GM21526 (cell line): Measurements from ENCODE around the gene MDN1.
"Not testable (repeated sequence)": the region's sequence is repeated elsewhere in the genome, so short reads cannot be mapped to it uniquely, and the experiment has no call there.

Experiments
- ATAC-seq: cut with Tn5 transposase; IDR thresholded peaks from one replicate; pipeline ENCODE4 v1.9.1; 2021; ENCODE audit warnings: moderate library complexity; ENCODE audit not compliant: unreplicated experiment, low FRiP score

MDN1 gene

DNA sequence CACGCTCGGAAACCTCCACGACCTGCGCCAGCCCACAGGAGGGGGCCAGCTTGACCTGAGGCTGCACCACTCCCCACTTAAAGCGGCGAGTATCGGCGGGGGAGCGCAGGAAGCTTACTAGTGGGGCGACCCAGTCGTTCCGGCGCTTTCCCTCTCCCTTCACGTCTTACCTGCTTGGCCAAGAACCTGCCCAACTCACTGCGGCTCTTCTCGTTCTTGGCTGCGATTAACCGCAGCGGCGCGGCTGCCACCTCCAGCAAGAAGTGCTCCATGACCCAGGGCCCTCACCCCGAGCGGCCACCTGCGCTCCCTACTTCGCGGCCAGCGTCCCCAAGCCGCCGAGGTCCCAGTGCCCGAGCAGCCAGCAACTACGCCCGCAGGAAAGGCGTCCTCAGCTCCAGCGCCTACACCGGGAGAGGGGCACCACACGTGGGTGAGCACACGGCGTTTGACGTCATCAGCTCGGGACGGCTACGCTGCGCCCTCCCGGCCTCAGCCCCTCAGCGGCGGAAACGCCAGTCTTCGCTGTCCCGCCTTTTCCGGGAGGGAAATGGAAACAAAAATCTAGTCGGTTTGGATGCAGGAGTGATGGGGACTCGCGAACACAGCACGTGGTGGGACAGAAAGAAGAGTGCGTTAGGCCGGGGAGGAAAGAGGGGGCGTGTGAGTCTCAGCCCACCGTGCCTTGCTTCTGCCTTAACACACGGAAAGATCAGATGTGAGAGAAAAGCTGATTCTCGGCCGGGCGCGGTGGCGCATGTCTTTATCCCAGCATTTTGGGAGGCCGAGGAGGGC is at the start of gene MDN1:
Gene MDN1 (minus strand): TSS at position 459 of the 795 bp plus-strand sequence. CDS start 187 bp downstream, at position 272.
- ATAC-seq = peak; percentile 93

DNA sequence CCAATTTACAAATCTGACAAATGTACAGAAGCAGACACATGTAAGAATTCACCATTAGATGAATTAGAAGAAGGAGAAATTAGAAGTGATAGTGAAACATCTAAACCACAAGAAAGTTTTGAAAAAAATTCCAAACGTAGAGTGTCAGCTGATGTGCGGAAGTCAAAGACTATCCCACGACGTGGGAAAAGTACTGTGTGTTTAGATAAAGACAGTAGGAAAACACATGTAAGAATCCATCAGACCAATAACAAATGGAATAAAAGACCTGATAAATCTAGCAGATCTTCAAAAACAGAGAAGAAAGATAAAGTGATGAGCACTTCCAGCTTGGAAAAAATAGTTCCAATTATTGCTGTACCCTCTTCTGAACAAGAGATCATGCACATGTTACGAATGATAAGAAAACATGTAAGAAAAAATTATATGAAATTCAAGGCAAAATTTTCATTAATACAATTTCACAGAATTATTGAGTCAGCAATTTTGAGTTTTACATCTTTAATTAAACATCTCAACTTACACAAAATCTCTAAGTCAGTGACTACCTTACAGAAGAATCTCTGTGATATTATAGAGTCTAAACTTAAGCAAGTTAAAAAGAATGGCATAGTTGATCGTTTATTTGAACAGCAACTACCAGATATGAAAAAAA is 46.6 kb upstream of the MDN1 start:
- ATAC-seq = no peak

GRCh38 chr6:89862698-89863097 is 43.1 kb upstream of the MDN1 start:
- peak; percentile 21 for ATAC-seq

- peak; percentile 79 for ATAC-seq
Observed at GRCh38 chr6:89862273-89862672, 42.7 kb upstream of the MDN1 start.

DNA sequence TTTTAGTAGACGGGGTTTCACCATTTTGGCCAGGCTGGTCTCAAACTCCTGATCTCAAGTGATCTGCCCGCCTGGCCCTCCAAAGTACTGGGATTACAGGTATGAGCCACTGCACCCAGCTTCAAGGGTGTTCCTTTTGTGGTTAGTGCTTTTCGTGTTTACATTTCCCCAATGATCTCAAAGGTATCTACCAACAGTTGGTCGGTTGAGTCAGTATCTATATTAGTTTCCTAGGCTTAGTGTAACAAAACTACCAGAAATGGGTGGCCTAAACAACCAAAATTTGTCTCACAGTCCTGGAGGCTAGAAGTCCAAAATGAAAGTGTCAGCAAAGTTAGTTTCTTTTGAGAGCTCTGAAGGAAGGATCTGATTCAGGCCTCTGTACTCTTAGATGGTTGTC is 40.1 kb upstream of the MDN1 start:
- peak; percentile 48 for ATAC-seq

GRCh38 chr6:89858041-89858440 is 38.4 kb upstream of the MDN1 start:
- ATAC-seq = no peak

GRCh38 chr6:89853068-89853467 is 33.5 kb upstream of the MDN1 start:
- ATAC-seq = no peak

- not testable (repeated sequence) for ATAC-seq
Observed at GRCh38 chr6:89847513-89847912, 27.9 kb upstream of the MDN1 start.

GRCh38 chr6:89843070-89843469 is 23.5 kb upstream of the MDN1 start:
- no peak for ATAC-seq

GRCh38 chr6:89842228-89842627 is 22.6 kb upstream of the MDN1 start:
- no peak for ATAC-seq

GRCh38 chr6:89840538-89840937 is 20.9 kb upstream of the MDN1 start:
- ATAC-seq = no peak

- no peak for ATAC-seq
Observed at GRCh38 chr6:89836639-89837222, 17.1 kb upstream of the MDN1 start.

- peak; percentile 94 for ATAC-seq
Observed at GRCh38 chr6:89834884-89835792, 15.5 kb upstream of the MDN1 start.

- ATAC-seq = no peak
Observed at GRCh38 chr6:89830170-89830809, 10.7 kb upstream of the MDN1 start.

DNA sequence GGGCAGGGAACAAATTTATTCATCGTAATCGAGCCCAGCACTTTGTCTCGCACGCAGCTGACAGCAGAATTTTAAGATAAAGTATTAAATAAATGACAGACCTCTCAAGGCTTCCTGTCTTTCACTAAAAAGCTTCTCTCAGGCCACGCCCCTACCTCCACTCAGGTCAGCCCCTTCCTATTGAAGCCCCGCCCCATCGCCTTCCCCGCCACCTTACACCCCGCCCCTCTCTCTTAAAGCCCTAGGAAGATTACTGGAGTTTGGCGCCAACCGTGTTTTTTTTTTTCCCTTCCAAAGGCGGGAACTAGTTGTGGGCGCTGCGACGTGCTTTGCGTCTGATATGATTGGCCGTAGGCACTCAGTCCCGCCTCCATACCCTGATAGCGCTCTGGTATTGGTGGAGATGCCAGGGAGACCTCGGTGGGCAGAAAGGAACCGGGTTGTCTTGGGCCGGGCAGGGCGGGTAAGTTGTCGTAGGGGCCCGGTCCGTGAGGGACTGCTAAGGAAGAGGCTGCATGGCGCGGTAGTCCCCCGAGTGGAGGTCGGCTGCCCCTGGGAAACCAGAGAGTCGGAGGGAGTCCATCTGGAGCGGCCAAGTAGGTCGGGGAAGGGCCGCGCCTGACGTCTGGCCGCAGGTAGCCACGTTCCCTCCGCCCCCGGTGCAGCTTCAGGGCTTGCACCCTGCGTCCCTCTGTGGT is 10.0 kb upstream of the MDN1 start, which contains the start of gene CASP8AP2:
Gene CASP8AP2 (plus strand): TSS at position 409 of the 698 bp plus-strand sequence.
- peak; percentile 95 for ATAC-seq

- peak; percentile 32 for ATAC-seq
Observed at GRCh38 chr6:89828988-89829471, 9.4 kb upstream of the MDN1 start.

DNA sequence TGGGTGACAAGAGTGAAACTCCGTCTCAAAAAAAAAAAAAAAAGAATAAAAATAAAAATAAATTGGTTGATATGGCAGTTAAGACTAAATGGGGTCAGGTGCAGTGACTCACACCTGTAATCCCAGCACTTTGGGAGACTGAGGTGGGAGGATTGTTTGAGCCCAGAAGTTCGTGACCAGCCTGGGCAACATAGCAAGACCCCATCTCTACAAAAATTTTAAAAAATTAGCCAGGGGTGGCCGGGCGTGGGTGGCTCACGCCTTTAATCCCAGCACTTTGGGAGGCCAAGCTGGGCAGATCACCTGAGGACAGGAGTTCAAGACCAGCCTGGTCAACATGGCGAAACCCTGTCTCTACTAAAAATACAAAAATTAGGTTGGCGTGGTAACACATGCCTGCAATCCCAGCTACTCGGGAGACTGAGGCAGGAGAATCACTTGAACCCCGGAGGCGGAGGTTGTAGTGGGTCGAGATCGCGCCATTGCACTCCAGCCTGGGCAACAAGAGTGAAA is 8.9 kb upstream of the MDN1 start:
- not testable (repeated sequence) for ATAC-seq

DNA sequence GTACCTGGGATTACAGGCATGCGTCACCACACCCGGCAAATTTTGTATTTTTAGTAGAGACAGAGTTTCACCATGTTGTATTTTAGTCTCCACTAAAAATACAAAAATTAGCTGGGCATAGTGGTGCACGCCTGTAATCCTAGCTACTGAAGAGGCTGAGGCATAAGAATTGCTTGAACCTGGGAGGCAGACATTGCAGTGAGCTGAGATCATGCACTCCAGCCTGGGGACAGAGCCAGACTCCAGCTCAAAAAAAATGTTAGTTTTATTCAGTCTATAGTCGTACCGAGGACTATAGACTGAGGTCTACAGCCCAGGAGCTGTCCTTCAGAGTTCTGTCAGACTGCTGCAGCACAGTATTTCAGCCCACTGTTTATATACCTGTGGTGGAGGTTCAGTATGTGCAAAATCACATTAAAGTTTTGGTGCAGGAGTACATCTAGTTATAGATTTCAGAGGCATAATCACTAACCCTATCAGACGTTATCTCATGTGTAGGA is 6.5 kb upstream of the MDN1 start:
- no peak for ATAC-seq

DNA sequence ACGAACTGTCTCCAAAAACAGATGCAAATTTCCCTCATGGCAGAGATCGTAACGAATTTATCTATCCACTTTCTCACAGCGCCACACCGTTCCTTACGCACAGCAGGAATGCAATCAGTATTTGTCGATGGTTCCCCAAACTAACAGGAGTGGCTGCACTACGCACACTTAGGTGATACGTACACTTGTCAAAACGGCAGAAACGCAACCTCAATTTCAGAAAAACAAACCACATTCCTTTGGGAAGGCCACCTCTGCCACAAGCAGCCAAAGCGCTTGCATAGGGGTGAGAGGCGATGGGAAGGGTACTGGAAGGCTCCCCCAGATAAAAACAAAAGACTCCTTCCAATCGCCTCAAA is 638 bp downstream of the MDN1 start:
- ATAC-seq = peak; percentile 12
